HFFc6 (cell line): ENCODE results near the gene NGFR. TPM values are rescaled to one million over a fixed set of nuclear protein-coding genes. Genes with fewer than 3 reads are reported as not detected.

Source experiments
- DNase-seq: peaks from one replicate; pipeline ENCODE4 v3.0.0-alpha.2; 2018
- H3K27ac Mint-ChIP-seq: 2 replicates; pipeline ENCODE4 v1.8.0; 2020; ENCODE audit warnings: mild to moderate bottlenecking, mixed read lengths
- H3K27me3 Mint-ChIP-seq: 2 replicates; pipeline ENCODE4 v1.8.0; 2021; ENCODE audit warnings: mild to moderate bottlenecking, moderate library complexity, mixed read lengths; ENCODE audit not compliant: insufficient read depth
- H3K36me3 Mint-ChIP-seq: 2 replicates; pipeline ENCODE4 v1.8.0; 2021; ENCODE audit warnings: low read depth, mixed read lengths
- H3K4me1 Mint-ChIP-seq: 2 replicates; pipeline ENCODE4 v1.8.0; 2020; ENCODE audit warnings: low read depth, mixed read lengths
- H3K4me3 Mint-ChIP-seq: 2 replicates; pipeline ENCODE4 v1.8.0; 2020; ENCODE audit warnings: mild to moderate bottlenecking, moderate library complexity, mixed read lengths
- H3K9me3 Mint-ChIP-seq: 2 replicates; pipeline ENCODE4 v1.8.0; 2020; ENCODE audit warnings: mild to moderate bottlenecking, mixed read lengths
- total RNA-seq, 6 experiments: library from RNA; stranded (reverse); fragmentation: NEBNext Ultra II Directional; extraction: Animal tissue kit (Norgen Biotek cat#: 25700); gene quantifications; 2 replicates in 1 of 6; 3 replicates in 5 of 6; pipeline ENCODE4 v1.2.3, GENCODE V29; 2021
- TF ChIP-seq, protein P1 (sequence below): fragments of 200-600 bp; sonication (generic); IDR thresholded peaks from 2 replicates; pipeline ENCODE4 v1.5.0; 2021; ENCODE audit warnings: antibody characterized with exemption, mild to moderate bottlenecking

Gene NGFR
- total RNA-seq, 6 experiments from 2014 or later, result 0.07 to 0.14 (median 0.11) TPM; not detected in 1

DNA sequence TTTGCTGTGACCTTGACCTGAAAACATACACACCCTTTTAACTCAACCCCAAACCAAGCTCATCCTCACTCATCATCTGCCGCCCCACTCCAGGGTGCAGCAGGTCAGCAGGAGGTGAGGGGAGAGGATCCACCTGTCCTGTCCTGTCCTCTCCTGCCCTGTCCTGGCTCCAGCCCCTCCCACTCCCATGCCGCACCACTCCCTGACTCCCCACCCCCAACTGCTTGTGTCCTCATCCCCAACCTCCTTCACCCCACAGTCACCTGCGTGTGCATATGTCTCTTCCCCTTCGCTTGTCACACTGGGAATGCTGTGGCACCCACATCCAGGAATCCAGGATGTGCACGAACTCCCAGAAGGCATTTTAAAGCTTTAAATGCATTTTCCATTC is 15.6 kb downstream of the NGFR start:
- Mint-ChIP-seq H3K4me1 (peaks cover 26% of the 10 kb centered on the region), H3K27ac (no peak overlapping the region), H3K4me3 (no peak overlapping the region), H3K27me3 (peaks cover 21% of the 10 kb centered on the region), H3K9me3 (no peaks in the 10 kb centered on the region), H3K36me3 (no peaks in the 10 kb centered on the region)
- TF ChIP-seq, protein P1, sequence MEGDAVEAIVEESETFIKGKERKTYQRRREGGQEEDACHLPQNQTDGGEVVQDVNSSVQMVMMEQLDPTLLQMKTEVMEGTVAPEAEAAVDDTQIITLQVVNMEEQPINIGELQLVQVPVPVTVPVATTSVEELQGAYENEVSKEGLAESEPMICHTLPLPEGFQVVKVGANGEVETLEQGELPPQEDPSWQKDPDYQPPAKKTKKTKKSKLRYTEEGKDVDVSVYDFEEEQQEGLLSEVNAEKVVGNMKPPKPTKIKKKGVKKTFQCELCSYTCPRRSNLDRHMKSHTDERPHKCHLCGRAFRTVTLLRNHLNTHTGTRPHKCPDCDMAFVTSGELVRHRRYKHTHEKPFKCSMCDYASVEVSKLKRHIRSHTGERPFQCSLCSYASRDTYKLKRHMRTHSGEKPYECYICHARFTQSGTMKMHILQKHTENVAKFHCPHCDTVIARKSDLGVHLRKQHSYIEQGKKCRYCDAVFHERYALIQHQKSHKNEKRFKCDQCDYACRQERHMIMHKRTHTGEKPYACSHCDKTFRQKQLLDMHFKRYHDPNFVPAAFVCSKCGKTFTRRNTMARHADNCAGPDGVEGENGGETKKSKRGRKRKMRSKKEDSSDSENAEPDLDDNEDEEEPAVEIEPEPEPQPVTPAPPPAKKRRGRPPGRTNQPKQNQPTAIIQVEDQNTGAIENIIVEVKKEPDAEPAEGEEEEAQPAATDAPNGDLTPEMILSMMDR, result no peak
- DNase-seq, result no peak

DNA sequence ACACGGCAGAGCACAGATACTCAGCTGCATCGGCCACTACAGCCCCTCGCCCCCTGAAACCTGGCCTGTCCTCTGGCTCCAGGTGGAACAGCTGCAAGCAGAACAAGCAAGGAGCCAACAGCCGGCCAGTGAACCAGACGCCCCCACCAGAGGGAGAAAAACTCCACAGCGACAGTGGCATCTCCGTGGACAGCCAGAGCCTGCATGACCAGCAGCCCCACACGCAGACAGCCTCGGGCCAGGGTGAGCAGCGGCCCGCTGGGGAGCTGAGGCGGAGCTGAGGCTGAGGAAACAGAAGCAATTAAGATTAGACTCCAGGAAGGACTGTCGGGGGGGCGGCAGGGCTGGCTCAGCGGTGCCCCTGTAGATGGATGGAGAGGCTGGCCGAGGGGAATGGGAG is 16.7 kb downstream of the NGFR start:
- Mint-ChIP-seq H3K4me3 (no peak overlapping the region), H3K27me3 (peaks cover 21% of the 10 kb centered on the region), H3K36me3 (no peaks in the 10 kb centered on the region), H3K4me1 (peaks cover 31% of the 10 kb centered on the region), H3K27ac (no peak overlapping the region), H3K9me3 (no peaks in the 10 kb centered on the region)
- DNase-seq, result no peak
- TF ChIP-seq, protein P1, result no peak

DNA sequence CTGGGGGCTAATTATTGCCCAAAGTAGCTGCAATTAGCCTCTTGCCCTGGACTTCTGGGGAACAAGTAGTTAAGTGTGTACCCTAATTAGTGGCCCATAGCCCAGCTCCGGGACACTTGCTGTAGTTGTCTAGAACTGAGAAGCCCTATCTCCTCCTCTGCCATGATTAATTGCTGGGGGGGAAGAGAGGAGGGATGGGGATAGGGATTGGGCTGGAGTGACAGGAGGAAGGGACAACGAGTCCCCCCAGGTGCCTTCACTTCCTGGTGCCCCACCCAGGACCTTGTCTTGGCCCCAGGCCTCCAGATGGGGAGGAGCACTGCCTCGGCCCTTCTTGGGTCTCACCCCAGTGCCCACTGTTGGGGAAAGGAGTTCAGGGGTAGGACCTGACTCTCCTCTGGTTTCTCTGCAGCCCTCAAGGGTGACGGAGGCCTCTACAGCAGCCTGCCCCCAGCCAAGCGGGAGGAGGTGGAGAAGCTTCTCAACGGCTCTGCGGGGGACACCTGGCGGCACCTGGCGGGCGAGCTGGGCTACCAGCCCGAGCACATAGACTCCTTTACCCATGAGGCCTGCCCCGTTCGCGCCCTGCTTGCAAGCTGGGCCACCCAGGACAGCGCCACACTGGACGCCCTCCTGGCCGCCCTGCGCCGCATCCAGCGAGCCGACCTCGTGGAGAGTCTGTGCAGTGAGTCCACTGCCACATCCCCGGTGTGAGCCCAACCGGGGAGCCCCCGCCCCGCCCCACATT is 17.4 kb downstream of the NGFR start:
- H3K4me3 Mint-ChIP-seq, result no peak overlapping the region
- H3K4me1 Mint-ChIP-seq, result peaks cover 31% of the 10 kb centered on the region
- no peaks in the 10 kb centered on the region for H3K9me3 Mint-ChIP-seq
- TF ChIP-seq, protein P1, result no peak
- H3K27me3 Mint-ChIP-seq, result peaks cover 16% of the 10 kb centered on the region
- H3K36me3 Mint-ChIP-seq, result no peaks in the 10 kb centered on the region
- no peak overlapping the region for H3K27ac Mint-ChIP-seq
- DNase-seq, result no peak

DNA sequence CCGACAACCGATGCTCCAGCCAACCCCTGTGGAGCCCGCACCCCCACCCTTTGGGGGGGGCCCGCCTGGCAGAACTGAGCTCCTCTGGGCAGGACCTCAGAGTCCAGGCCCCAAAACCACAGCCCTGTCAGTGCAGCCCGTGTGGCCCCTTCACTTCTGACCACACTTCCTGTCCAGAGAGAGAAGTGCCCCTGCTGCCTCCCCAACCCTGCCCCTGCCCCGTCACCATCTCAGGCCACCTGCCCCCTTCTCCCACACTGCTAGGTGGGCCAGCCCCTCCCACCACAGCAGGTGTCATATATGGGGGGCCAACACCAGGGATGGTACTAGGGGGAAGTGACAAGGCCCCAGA is 17.9 kb downstream of the NGFR start:
- H3K27me3 Mint-ChIP-seq, result peaks cover 13% of the 10 kb centered on the region
- TF ChIP-seq, protein P1, result no peak
- no peaks in the 10 kb centered on the region for H3K36me3 Mint-ChIP-seq
- no peaks in the 10 kb centered on the region for H3K9me3 Mint-ChIP-seq
- DNase-seq, result no peak
- no peak overlapping the region for H3K27ac Mint-ChIP-seq
- H3K4me1 Mint-ChIP-seq, result peaks cover 31% of the 10 kb centered on the region
- no peak overlapping the region for H3K4me3 Mint-ChIP-seq

DNA sequence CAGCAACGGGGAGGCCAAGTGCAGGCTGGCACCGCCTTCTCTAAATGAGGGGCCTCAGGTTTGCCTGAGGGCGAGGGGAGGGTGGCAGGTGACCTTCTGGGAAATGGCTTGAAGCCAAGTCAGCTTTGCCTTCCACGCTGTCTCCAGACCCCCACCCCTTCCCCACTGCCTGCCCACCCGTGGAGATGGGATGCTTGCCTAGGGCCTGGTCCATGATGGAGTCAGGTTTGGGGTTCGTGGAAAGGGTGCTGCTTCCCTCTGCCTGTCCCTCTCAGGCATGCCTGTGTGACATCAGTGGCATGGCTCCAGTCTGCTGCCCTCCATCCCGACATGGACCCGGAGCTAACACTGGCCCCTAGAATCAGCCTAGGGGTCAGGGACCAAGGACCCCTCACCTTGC is 18.5 kb downstream of the NGFR start:
- H3K9me3 Mint-ChIP-seq, result no peaks in the 10 kb centered on the region
- peaks cover 27% of the 10 kb centered on the region for H3K4me1 Mint-ChIP-seq
- DNase-seq, result no peak
- no peak overlapping the region for H3K27ac Mint-ChIP-seq
- TF ChIP-seq, protein P1, result no peak
- H3K27me3 Mint-ChIP-seq, result peaks cover 11% of the 10 kb centered on the region
- no peak overlapping the region for H3K4me3 Mint-ChIP-seq
- H3K36me3 Mint-ChIP-seq, result no peaks in the 10 kb centered on the region
